ENCODE data around the gene FGD3.
A peak's percentile ranks its signal among the peaks of the same experiment; 100 is the strongest.

Gene FGD3

DNA sequence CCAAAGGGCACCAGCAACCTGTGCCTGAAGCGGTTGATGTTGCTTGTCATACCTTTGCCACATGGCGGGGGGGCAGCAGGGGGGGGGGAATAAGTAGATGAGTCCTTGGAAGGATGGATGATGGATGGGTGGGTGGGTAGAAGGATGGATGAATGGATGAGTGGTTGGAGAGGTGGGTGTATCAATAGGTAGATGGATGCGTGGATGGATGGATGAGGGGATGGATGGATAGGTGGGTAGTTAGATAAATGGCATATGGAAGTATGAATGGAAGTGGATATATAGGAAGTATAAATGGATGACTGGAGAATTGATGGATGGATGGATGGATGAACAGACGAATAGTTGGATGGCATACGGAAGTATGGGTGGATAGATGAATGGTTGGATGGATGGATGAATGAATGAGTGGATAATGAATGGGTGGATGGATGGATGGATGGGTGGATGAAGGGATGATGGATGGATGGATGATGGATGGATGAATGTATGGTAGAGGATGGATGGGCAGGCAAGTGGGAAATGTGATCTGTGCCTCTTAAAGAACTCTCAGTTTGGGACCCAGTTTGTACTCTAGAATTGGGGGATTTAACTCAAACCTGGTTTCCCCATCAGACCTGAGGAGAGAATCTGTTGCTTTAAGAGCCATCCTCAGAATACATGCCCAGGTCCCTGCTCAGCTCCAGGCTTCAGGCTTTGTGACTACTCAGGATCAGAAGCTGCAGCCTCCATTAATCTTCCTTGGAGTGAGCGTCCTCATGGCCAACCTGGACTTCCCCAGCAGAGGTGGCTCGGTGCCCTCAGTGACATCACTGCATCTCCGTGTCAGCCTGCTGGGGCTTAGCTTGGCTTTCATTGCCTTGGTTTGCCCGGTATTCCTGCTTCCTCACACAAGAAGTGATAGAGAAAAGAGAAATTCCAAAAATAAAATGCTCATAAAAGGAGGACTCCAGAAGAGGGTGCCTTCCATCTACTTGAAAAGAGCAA lies 83.6 kb downstream of the FGD3 start:
- no peak for DNase-seq (ENCODE audit: low read depth)
- TF ChIP-seq, protein P1, sequence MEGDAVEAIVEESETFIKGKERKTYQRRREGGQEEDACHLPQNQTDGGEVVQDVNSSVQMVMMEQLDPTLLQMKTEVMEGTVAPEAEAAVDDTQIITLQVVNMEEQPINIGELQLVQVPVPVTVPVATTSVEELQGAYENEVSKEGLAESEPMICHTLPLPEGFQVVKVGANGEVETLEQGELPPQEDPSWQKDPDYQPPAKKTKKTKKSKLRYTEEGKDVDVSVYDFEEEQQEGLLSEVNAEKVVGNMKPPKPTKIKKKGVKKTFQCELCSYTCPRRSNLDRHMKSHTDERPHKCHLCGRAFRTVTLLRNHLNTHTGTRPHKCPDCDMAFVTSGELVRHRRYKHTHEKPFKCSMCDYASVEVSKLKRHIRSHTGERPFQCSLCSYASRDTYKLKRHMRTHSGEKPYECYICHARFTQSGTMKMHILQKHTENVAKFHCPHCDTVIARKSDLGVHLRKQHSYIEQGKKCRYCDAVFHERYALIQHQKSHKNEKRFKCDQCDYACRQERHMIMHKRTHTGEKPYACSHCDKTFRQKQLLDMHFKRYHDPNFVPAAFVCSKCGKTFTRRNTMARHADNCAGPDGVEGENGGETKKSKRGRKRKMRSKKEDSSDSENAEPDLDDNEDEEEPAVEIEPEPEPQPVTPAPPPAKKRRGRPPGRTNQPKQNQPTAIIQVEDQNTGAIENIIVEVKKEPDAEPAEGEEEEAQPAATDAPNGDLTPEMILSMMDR (conservative IDR thresholded peaks at IDR 0.05; ENCODE audit: low read depth, low read length) = no peak
- no peak overlapping the region for H3K4me3 ChIP-seq (ENCODE audit: low read depth, low read length)

GRCh38 chr9:93031629-93032430 lies 84.5 kb downstream of the FGD3 start:
- TF ChIP-seq, protein P1 (conservative IDR thresholded peaks at IDR 0.05; ENCODE audit: low read depth, low read length) = no peak
- H3K4me3 ChIP-seq (ENCODE audit: low read depth, low read length) = no peak overlapping the region
- DNase-seq (ENCODE audit: low read depth) = no peak

DNA sequence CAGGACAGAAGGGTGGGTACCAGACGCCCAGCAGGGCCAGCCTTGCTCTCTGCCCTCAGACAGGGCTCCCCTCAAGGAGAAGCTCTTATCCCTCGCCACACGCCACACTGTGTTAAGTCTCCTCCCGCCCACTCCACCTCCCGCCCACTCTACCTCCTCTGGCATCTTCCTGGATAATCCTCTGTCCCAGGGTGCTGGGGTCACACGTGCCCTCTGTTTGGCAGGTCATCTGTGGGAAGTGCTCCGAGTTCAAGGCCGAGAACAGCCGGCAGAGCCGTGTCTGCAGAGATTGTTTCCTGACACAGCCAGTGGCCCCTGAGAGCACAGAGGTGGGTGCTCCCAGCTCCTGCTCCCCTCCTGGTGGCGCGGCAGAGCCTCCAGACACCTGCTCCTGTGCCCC lies 85.2 kb downstream of the FGD3 start:
- DNase-seq (ENCODE audit: low read depth) = no peak
- no peak overlapping the region for H3K4me3 ChIP-seq (ENCODE audit: low read depth, low read length)
- TF ChIP-seq, protein P1 (conservative IDR thresholded peaks at IDR 0.05; ENCODE audit: low read depth, low read length) = no peak

DNA sequence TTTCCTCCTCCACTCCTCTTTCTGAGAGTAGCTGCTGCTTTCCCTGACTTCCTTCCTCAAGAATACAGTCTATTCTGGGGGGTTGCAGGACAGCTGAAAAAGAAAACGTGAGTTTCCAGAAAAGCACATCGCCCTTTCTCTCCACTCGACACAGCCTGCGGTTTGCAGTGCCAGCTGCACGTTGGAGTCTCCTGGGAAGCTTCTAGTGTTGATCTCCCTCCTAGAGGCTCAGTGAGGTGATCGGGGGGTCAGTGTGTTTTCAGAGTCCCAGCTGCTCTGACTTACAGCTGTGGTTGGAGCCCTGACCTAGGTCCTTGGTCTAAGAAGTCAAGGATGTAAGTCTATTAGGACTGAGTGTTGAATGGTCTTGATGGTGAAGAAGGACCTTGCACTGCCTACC lies 86.2 kb downstream of the FGD3 start:
- peak; percentile 29 for DNase-seq (ENCODE audit: low read depth)

DNA sequence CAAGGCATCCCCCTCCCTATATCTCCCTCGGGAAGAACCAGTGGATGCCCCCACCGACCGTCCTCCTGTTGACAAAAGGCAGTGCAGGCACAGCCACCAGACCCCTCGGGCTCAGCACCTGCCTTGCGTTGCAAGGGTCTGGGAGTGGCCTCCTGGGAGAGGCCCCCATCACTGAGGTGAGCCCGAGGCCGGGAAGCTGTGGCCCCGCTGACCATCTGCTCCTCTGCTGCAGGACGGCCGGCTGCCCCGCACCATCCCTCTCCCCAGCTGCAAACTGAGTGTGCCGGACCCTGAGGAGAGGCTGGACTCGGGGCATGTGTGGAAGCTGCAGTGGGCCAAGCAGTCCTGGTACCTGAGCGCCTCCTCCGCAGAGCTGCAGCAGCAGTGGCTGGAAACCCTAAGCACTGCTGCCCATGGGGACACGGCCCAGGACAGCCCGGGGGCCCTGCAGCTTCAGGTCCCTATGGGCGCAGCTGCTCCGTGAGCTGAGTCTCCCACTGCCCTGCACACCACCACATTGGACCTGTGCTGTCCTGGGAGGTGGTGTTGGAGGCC lies 87.9 kb downstream of the FGD3 start:
- H3K4me3 ChIP-seq (ENCODE audit: low read depth, low read length) = no peak overlapping the region
- no peak for DNase-seq (ENCODE audit: low read depth)
- TF ChIP-seq, protein P1 (conservative IDR thresholded peaks at IDR 0.05; ENCODE audit: low read depth, low read length) = no peak

More for the DNA sequence above, 86.2 kb downstream of the FGD3 start:
- TF ChIP-seq, protein P1 (conservative IDR thresholded peaks at IDR 0.05; ENCODE audit: low read depth, low read length) = no peak
- H3K4me3 ChIP-seq (ENCODE audit: low read depth, low read length) = no peak overlapping the region

DNA sequence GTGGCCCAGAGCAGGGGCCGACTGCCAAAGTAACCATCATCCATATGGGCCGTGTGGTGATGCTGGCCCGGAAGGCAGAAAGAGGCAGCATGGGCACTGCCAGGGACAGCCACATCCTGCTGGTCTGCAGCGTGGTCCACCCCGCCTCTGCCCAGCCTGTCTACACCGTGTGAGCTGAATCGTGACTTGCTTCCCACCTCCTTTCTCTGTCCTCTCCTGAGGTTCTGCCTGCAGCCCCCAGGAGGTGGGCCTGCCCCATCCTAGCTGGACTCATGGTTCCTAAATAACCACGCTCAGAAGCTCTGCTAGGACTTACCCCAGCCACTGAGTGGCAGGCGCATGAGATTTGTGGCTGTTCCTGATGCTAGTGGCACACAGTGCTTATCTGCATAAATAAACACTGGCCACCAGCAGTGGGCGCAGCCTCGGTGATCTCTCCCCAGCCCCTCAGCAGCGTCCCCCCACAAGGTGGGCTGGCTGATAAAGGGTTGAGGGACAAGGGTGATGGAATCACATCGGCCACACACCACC lies 88.6 kb downstream of the FGD3 start:
- TF ChIP-seq, protein P1 (conservative IDR thresholded peaks at IDR 0.05; ENCODE audit: low read depth, low read length) = peak; percentile 10
- H3K4me3 ChIP-seq (ENCODE audit: low read depth, low read length) = no peak overlapping the region
- no peak for DNase-seq (ENCODE audit: low read depth)

Data from choroid plexus epithelial cell (primary cell).